Retinal pigment epithelial cell (primary cell): Measurements from ENCODE around the gene TYMP.
A peak's percentile ranks its signal among the peaks of the same experiment; 100 is the strongest.

Source experiments
- DNase-seq: peaks from one replicate; pipeline ENCODE4 v3.0.0-alpha.2; 2010; ENCODE audit warnings: low read depth
- H3K4me3 ChIP-seq: 2 replicates; pipeline ENCODE4 v1.5.1; 2011; ENCODE audit warnings: mild to moderate bottlenecking, low read length, control low read depth, moderate library complexity
- CTCF ChIP-seq: conservative IDR thresholded peaks from 2 replicates; pipeline ENCODE4 v1.5.1; 2011; ENCODE audit warnings: low read depth, low read length, control low read depth, inconsistent platforms

TYMP gene

GRCh38 chr22:50529897-50530579 is at the start of gene TYMP:
TYMP (minus strand) TSS chr22:50530012; CDS start chr22:50529709, 303 bp downstream.
- peak within 1 kb of the TSS; percentile 7 for H3K4me3 ChIP-seq
- no peak for TF ChIP-seq CTCF
- no peak for DNase-seq

GRCh38 chr22:50578776-50579310 is 49.0 kb upstream of the TYMP start:
- no peak for TF ChIP-seq CTCF
- H3K4me3 ChIP-seq: no peak overlapping the region
- DNase-seq: no peak

GRCh38 chr22:50577987-50578775 is 48.4 kb upstream of the TYMP start, which contains the start of gene CPT1B:
CPT1B (minus strand) TSS chr22:50578427; CDS start chr22:50577915, 512 bp downstream.
- no peak for DNase-seq
- TF ChIP-seq CTCF: peak; percentile 25
- no peak within 1 kb of the TSS for H3K4me3 ChIP-seq

- no peak for DNase-seq
- H3K4me3 ChIP-seq: no peak overlapping the region
- no peak for TF ChIP-seq CTCF
These were observed 47.8 kb upstream of the TYMP start for GRCh38 chr22:50577697-50577986.

- no peak for TF ChIP-seq CTCF
- DNase-seq: no peak
- H3K4me3 ChIP-seq: no peak overlapping the region
These were observed 47.2 kb upstream of the TYMP start for GRCh38 chr22:50576806-50577696.

GRCh38 chr22:50576070-50576469 is 46.3 kb upstream of the TYMP start:
- peak; percentile 52 for TF ChIP-seq CTCF
- DNase-seq: no peak
- no peak overlapping the region for H3K4me3 ChIP-seq
